Measurements from ENCODE around the gene RBMX.
"Not testable (repeated sequence)": the region's sequence is repeated elsewhere in the genome, so short reads cannot be mapped to it uniquely, and the experiment has no call there.

Gene RBMX

DNA sequence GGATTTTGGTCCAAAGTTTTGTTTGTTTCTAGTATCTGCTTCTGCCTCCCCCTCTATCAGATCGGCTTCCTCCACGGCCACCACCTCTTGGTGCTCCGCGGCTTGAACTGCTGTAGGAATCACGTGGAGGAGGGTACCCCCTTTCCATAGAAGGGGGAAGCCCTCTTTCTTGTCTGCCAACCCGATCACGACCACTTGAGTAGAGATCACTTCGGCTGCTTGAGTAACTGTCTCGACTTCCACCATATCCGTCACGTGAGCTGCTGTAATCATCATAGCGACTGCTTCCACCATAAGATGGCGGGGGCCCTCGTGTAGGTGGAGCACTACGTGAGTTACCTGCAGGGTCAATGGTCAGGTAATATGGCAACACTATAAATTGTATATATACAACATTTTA lies 6.4 kb downstream of the RBMX start:
- DNase-seq: not testable (repeated sequence)

DNA sequence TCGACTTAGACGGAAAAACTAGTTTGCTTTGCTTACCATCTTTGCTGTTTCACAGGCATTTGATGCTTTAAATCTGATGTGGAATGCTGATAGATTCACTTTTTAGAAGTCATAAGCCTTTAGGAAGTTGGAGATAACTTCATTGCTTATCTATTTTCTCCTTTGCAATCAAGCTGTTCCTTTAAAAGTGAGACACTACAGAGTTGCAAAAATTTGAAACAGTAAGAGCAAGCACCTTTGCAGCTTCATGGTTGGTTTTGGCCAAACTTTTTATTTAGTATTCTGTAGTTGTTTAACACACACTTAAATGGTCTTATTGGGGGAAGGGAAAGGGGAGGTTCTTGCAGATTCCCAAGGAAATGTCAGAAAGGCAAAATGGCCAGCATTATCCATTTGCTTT lies 7.3 kb downstream of the RBMX start:
- not testable (repeated sequence) for DNase-seq

DNA sequence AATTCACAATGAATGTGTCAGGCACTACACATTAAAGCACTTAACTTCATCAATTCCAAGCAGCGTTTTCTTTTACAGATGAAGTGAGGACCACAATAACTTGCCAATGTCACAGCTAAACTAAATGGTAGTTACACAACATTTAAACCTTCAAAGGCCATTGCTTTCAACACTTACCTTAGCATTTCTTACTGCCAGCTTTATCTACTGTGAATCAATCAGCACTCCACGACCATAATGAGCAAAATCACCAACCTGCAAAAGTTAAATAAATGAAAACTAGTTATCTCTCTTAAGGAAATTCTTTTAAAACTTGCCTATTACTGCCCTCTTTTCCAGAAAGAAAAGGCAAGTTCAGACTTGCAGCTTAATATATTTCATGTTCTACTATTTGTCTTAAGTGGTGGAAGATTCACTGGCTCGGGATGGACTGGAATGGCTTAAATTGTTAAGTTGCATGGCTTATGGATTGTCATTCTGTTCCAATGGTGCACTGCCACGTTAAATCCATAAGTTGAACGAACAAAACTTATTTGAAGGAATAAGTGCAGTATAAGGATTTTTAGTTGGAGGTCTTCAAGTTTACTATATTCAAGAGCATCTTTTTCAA lies 8.3 kb downstream of the RBMX start:
- DNase-seq: no peak

DNA sequence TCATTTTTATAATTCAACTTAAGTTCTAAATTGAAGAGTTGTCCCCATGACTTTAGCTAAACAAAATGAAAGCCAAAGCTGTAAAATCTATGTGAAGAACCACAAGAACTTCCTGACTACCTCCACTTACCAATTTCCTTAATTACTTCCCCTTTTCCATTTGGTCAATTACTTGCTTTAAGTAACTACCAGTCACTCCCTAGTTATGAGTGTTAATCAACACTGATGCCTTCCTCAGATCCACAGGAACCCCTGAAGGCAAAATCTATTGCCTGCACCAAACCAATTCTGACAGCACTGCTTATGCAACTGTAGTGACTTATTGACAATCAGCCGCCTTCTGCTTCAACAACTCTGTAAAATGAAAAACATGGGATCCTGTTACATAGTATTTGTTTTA lies 10.5 kb downstream of the RBMX start:
- no peak for DNase-seq

DNA sequence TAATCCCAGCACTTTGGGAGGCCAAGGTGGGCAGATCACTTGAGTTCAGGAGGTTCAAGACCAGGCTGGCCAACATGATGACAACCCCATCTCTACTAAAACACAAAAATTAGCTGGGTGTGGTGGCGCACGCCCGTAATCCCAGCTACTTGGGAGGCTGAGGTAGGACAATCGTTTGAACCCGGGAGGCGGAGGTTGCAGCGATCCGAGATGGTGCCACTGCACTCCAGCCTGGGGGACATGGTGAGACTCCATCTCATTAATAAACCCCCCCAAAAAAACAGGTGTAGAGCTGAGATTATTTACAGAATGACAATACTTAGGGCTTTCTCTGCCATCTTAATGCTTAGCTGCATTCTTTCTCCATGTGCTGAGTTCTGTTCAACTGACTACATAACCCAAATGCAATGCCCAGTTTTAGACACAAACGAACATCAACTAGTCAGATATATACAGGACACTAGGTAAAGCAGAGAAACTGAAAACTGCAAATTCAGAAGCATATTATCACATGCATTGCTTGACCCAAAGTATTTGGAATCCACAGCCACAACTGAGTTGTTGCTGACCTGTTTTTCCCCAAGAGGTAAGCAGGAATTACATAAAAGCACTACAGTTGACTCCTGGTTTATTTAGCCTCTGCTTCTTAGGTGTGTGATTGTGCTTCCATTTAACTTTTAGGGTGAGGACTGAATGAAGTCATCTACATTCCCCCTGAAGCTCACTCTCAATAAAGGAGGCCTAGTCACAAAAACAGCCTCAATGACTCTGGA lies 12.1 kb downstream of the RBMX start:
- DNase-seq: no peak

DNA sequence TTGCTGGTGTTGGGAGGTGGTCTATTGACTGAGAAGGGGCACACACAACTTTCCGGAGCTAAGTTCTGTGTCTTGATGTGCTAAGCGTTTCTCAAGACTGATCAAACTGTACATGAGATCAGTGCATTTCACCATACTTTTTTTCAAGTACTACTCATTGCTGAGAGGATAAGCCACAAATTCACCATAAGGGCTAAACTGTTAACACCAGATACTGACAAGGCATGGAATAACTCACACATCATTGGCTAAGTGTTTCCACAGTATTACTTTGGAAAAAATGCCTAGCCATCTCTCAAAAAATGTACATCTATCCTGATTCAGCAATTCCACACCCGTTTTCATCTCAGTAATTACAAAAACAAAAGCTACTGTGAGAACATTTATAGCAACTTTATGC lies 13.0 kb downstream of the RBMX start:
- no peak for DNase-seq

DNA sequence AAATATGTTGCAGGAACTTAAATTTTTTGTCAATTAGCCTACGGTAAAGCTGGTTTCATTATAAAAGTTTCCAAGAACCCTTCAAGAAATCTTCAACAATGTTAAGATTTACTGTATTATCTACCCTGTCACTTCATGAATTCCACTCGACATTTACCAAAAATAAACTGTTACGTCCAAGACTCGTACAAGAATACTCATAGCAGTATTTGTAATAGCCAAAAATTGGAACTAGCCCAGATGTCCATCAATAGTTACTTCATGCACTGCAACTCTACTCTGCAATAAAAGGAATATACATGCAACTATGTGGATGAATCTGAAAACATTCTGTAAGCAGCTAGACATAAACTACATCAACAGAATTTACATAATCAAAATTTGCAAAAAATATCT lies 13.4 kb downstream of the RBMX start:
- DNase-seq: no peak

DNA sequence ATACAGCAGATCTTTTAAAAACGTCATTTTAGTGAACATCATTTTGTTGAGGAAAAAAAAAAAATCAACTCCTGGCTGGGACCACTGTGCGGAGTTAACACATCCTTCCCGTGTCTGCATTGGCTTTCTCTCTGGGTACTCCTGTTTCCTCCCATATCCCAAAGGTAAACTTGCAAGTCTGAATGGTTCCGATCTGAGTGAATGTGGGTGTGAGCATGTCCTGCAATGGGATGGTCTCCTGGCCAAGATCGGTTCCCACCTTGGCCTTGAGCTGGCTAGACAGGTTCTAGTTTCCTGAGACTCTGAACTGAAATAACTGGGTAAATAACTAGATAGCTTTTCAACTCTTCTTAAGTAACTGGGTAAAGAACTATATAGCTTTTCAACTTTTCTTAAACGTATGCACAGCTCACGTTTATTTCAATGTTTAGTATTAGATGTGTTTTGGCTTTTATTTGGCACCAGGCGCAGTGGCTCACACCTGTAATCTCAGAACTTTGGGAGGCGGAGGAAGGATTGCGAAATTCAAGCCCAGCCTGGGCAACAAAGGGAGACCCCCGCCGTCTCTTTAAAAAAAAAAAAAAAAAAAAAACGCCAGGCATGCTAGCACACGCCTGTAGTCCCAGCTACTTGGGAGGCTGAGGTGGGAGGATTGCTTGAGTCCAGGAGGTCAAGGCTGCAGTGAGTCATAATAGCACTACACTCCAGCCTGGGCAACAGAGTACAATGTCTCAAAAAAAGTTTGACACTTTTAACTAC lies 14.0 kb downstream of the RBMX start:
- no peak for DNase-seq

DNA sequence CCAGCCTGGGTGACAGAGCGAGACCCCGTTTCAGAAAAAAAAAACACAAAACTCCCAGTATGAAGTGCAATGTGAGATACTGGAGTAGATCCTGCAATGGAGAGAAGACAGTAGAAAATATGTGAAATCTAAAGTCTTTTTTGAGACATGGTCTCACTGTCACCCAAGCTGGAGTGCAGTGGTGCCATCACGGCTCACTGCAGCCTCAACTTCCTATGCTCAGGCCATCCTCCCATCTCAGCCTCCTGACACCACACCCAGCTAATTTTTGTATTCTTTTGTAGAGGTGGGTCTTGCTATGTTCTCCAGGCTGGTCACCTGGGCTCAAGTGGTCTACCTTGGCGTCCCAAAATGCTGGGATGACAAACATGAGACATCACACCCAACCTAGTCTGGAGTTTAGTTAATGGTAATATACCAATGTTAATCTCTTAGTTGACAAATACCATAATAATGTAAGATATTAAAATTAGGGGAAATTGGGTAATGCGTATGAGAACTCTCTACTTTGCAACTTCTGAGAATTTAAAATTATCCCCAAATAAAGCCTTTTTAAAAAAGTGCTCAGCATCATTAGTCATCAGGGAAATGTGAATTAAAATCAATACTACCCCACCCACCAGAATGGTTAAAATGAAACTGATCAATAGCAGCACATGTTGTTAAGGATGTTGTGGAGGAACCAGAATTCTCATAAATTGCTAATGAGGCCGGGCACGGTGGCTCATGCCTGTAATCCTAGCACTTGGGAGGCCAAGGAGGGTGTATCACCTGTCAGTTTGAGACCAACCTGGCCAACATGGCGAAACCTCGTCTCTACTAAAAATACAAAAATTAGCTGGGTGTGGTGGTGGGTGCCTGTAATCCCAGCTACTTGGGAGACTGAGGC lies 15.0 kb downstream of the RBMX start:
- no peak for DNase-seq

DNA sequence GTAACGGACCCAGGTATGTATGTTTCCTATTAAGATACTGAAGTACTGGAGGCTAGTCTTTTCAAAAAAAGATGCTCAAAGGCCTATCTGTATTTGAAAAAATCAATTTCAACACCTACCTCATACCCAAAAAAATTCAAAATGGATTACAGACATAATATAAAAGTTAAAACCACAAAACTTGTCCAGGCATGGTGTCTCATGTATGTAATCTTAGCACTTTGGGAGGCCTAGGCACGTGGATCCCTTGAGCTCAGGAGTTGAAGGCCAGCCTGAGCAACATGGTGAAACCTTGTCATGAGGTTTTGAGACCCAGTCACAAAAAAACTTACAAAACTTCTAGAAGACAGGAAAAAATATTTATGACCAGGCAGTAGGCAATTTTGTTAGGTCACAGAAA lies 16.7 kb downstream of the RBMX start:
- no peak for DNase-seq

DNA sequence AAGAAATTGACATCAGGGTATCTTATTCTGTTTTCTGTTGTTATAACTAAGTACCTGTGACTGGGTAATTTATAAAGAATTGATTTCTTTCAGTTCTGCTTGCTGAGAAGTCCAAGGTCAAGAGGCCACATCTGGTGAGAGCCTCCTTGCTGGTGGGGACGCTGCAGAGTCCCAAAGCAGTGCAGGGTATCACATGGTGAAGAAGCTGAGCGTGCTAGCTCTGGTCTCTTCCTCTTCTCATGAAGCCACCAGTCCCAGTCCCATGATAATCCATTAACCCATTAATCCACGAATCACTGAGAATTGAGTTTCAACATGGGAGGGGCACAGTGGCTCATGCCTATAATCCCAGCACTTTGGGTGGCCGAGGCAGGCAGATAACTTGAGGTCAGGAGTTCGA lies 18.0 kb downstream of the RBMX start:
- DNase-seq: no peak

DNA sequence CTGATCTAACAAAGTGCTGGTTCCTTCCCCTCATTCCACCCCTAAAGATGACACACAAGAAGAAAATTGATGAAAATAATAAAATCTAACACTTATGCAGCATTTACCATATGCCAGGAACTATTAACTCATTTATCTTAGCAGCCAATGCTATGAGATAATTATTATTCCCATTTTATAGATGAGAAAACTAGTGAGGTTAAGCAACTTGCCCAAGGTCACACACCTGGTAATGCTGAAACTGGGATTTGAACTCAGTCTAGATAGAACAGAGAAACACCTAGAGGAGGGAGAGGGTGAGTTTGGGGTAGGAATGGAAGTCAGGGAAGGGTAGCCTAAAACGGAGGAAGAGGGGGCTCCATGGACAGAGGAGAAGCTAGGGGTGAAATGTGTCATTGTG lies 18.6 kb downstream of the RBMX start:
- no peak for DNase-seq

DNA sequence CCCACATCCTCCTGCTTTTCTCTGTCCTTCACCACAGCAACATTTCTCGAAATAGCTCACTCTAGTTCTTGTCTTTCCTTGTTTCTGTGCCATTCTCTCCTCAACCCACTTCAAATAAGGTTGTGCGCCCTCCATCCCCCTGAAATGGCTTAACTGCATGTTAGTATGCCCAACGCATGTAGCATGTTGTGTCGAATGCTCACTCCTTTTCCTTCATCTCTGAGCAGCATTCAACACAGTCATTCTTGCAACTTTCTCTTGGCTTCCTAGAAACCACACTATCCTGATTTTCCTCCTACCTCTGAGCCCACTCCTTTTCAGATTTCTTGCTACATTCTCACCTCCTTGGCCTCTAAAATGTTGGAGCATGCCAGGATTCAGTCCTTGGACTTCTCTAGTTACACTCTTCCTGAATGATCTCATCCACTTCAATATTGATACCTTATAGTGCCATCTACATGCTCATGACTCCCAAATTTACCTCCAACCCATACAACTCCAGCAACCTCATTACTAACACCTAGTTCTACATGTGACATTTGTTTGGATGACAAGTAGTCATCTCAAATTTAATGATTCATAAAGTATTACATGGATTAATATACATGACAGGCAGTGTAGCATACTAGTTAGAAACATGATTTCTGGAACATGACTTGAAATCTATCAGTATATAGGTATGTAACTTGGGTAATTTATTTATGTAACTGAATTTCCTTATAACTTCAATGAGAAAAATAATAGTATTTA lies 22.3 kb downstream of the RBMX start:
- DNase-seq: no peak

DNA sequence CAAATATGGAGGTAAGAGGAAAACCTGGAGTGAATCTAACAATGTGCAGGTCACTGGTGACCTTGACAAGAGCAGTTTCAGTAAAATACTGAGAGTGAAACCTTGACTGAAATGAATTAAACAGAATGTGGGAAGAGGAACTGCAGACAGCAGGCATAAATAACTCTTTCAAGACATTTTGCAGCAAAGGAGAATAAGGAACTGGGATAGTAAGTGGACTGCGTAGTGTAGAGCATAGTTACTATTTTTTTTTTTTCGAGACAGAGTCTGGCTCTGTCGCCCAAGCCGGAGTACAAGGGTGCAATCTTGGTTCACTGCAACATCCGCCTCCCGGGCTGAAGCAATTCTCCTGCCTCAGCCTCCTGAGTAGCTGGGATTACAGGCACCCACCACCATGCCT lies 24.0 kb downstream of the RBMX start:
- DNase-seq: no peak

DNA sequence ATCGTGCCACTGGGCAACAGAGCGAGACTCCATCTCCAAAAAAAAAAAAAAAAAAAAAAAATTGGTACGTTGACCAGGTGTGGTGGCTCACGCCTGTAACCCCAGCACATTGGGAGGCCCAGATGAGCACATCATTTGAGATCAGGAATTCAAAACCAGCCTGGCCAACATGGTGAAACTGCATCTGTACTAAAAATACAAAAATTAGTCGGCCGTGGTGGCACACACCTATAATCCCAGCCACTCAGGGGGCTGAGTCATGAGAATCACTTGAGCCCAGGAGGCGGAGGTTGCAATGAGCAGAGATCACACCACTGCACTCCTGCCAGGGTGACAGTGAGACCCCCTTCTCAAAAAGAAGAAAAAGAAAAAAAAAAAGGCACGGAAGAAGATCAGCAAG lies 24.5 kb downstream of the RBMX start:
- no peak for DNase-seq

DNA sequence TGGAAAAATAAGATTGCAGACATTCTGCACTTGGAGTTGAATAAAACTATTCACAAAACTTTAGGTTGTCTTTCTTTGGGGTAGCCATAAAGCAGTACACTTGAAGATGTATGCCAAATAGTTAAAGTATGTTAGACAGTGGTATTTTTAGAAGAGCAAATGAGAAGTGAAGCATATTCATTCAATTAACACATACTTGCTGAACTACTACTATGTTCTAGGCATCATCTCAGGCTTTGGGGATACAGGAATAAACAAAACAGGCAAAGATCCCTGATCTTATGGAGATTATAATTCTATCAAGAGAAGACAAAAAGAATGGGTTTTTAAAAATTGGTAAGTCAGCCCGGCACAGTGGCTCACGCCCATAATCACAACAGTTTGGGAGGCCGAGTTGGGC lies 29.0 kb downstream of the RBMX start:
- no peak for DNase-seq

DNA sequence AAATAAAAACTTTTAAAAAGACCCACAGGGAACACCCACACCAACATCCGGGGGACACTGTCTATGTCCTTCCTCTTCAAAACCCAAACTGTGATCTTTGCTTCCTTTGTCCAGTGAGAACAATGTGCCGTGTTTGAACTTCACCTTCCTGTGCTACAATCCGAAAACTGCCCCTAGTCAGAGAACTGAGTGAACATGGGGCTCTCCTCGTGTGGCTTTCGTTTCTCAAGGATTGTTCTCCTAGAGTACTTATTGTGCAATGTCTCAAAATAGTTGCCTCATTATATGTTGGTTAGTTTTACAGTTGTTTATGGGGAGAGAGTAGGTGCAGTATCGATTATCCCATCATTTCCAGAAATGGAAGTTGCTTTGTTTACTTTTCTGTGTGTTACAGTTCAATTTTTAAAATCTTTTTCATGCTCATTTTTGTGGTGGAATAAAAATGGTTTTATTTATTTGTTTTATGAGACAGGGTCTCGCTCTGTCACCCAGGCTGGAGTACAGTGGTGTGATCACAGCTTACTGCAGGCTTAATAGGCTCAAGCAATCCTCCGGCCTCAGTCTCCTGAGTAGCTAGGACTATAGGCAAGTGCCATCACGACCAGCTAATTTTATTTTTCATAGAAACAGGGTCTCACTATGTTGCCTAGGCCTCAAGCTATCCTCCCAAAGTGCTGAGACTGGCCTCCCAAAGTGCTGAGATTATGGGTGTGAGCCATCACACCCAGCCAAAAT lies 29.9 kb downstream of the RBMX start:
- DNase-seq: no peak

DNA sequence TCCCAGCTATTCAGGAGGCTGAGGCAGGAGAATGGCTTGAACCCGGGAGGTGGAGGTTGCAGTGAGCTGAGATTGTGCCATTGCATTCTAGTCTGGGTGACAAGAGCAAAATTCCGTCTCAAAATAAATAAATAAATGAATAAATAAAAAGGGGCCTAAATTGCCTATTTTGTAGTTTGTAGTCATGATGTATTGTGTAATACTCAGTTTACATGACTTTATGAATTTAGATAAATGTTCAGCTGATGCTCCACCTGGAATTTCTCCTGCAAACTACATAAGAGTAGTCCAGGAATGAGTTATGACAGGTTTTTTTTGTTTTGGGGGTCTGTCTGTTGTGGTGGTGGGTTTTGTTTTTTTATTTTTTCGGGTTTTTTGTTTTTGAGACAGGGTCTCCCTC lies 31.1 kb downstream of the RBMX start:
- DNase-seq: no peak

DNA sequence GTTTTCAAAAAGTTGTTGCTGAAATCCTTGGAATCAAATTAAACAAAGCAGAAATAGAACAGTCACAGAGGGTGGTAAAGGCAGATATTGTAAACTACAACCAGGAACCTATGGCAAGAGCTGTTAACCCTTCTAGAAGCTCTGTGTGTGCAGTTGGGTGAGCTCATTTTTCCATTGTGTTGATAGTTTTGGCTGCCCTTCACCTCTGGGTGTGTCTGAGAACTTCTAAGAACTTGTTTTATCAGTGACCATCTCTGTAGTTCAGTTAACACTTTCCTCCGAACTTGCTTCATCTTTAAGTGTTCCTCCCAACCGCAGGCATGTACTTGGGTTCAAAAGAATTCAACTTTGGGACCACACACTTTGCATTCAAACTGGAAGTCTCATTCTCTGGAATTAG lies 32.7 kb downstream of the RBMX start:
- no peak for DNase-seq

DNA sequence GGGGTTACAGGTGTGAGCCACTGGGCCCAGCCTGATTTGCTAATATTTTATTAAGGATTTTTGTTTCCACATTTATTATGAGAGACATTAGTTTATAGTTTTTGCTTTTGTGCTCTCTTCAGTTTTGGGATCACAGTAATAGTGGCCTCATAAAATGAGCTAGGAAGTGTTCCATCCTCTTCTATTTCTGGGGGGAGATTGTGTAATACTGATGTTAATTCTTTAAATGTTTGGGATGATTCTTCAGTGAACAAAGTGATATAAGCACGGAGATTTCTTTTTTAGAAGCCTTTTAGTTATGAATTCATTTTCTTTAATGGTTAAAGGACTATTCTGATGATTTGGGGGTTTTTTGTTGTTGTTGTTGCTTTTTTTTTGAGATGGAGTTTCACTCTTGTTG lies 41.3 kb downstream of the RBMX start:
- no peak for DNase-seq

DNA sequence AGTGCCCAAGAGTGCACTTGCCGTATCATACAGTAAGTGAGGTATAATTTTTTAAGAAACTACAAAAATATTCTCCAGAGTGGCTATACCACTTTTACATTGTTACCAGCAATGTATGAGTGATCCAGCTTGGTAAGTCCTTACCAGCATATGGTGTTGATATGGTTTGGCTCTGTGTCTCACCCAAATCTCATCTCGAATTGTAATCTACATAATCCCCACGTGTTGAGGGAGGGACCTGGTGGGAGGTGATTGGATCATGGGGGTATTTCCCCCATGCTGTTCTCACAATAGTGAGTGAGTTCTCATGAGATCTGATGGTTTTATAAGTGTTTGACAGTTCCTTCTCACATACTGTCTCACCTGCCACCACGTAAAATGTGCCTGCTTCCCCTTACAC lies 44.8 kb downstream of the RBMX start:
- DNase-seq: no peak

DNA sequence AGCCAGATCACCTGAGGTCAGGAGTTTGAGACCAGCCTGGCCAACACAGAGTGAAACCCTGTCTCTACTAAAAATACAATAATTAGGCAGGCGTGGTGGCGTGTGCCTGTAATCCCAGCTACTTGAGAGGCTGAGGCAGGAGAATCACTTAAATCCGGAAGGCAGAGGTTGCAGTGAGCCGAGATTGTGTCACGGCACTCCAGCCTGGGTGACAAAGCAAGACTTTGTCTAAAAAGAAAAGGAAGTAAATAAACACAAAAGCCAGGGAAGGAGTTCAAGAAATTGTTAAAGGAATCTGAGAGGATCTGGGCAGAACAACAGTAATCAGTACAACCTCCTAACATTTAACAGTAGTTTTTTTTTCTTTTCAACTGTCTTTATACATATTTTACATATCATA lies 51.1 kb downstream of the RBMX start:
- DNase-seq: no peak
